Activated T-helper 1 cell treated with anti-CD3 and anti-CD28 coated beads, Interleukin-12 subunit alpha, Interleukin-12 subunit beta, Interleukin-2, Interleukin-4 antibody, amounts not matched to agents 30 ng/mL and 10 ng/mL and 1 ng/mL, durations not matched to agents 14 hours and 24 hours and 36 hours (primary cell): ENCODE measurements around the gene KRTAP12-2. TPM values are rescaled to one million over a fixed set of nuclear protein-coding genes. Genes with fewer than 3 reads are reported as not detected.
"Not testable (repeated sequence)": the region's sequence is repeated elsewhere in the genome, so short reads cannot be mapped to it uniquely, and the experiment has no call there.

Source experiments
- DNase-seq: peaks from one replicate; pipeline ENCODE4 v3.0.0; 2021; ENCODE audit warnings: low spot score
- H3K27ac Mint-ChIP-seq: one replicate; pipeline ENCODE4 v1.8.0; 2021; ENCODE audit warnings: mild to moderate bottlenecking, mixed read lengths
- H3K27me3 Mint-ChIP-seq: one replicate; pipeline ENCODE4 v1.8.0; 2022; ENCODE audit warnings: mild to moderate bottlenecking, moderate library complexity, mixed read lengths; ENCODE audit not compliant: insufficient read depth
- H3K36me3 Mint-ChIP-seq: one replicate; pipeline ENCODE4 v1.8.0; 2021; ENCODE audit warnings: low read depth, mixed read lengths
- H3K4me1 Mint-ChIP-seq: one replicate; pipeline ENCODE4 v1.8.0; 2021; ENCODE audit warnings: low read depth, mixed read lengths
- H3K4me3 Mint-ChIP-seq: one replicate; pipeline ENCODE4 v1.8.0; 2021; ENCODE audit warnings: mild to moderate bottlenecking, moderate library complexity, mixed read lengths
- H3K9me3 Mint-ChIP-seq: one replicate; pipeline ENCODE4 v1.8.0; 2021; ENCODE audit warnings: mixed read lengths
- intact Hi-C: fragments of 100-400 bp; cut with micrococcal nuclease; formaldehyde crosslinking; loops from one replicate; pipeline ENCODE4 v1.15.1; 2024
- total RNA-seq: library from RNA; stranded (reverse); gene quantifications from 2 replicates; pipeline ENCODE4 v1.2.3, GENCODE V29; 2022

KRTAP12-2 gene
- total RNA-seq, 1 donor from 2014 or later, result not detected

DNA sequence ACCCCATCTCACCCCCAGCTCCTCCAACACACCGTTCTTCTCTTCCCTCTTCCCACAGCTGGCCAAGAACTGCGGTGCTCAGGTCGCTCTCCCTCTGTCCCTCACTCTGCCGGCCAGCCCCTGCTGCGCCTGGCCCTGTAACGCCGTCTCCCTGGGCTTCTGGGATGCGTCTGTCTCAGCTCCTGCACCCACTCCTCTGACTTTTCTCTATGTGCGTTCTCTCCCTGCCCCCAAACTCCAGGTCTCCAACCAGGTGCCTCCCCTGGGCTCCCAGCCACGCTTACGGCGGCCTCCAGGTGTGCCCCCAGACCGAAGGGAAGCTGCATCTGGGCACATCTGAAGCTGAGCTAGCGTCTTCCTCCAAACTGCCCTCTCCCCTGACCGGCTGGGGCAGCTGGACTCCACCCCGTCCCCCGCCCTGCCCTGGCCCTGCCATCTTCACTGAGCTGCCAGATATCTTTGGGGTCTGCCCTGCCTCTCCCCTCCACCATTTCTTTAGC, 32.8 kb upstream of the KRTAP12-2 start:
- intact Hi-C loops, result no loop called here
- no peaks in the 10 kb centered on the region for H3K36me3 Mint-ChIP-seq
- no peak for DNase-seq
- no peak overlapping the region for H3K4me3 Mint-ChIP-seq
- H3K27me3 Mint-ChIP-seq, result peaks cover 50% of the 10 kb centered on the region
- no peak overlapping the region for H3K27ac Mint-ChIP-seq
- no peaks in the 10 kb centered on the region for H3K4me1 Mint-ChIP-seq
- no peaks in the 10 kb centered on the region for H3K9me3 Mint-ChIP-seq

DNA sequence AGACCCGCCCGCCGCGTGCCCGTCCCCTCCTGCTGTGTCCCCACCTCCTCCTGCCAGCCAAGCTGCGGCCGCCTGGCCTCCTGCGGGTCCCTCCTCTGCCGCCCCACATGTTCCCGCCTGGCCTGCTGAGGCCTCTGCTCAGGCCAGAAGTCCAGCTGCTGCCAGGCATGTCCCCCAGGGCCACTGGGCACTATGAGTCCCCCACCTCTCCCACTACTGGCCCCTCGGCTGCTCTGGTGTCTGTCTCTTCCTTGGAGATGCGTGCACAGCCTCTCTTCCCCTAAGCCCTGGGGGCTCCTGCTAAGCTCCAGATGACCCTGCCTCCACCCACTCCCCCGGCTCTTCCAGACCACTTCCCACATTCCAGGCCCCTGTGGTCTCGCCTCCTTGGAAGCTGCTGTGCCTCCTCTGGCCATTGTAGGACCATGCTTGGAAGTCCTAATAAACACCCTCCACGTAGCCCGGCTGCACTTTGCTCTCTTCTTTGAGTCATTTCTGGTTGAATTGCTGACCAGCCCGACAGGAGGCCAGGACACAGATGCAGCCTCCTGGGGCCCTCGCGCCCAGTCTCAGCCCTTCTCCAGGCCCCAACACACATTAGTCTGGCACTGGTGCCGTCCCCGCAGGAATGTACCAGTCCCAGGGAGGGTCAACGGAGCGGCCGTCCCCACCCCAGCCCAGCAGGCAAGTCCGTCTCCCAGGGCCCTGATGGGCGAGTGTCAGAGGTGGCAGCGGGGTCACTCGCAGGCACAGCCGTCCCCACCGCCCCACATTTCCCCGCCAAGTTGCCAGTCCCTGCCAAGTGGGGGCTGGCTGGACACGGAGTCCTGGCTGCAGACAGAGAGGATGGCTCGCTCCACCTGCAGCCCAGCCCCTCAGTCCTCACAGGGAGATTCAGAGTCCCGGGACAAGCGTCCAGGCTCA, 31.3 kb upstream of the KRTAP12-2 start:
- Mint-ChIP-seq H3K27ac (no peak overlapping the region), H3K36me3 (no peaks in the 10 kb centered on the region), H3K27me3 (peaks cover 45% of the 10 kb centered on the region), H3K9me3 (peaks cover 12% of the 10 kb centered on the region), H3K4me3 (no peak overlapping the region), H3K4me1 (no peaks in the 10 kb centered on the region)
- intact Hi-C loops, result no loop called here
- DNase-seq, result no peak

DNA sequence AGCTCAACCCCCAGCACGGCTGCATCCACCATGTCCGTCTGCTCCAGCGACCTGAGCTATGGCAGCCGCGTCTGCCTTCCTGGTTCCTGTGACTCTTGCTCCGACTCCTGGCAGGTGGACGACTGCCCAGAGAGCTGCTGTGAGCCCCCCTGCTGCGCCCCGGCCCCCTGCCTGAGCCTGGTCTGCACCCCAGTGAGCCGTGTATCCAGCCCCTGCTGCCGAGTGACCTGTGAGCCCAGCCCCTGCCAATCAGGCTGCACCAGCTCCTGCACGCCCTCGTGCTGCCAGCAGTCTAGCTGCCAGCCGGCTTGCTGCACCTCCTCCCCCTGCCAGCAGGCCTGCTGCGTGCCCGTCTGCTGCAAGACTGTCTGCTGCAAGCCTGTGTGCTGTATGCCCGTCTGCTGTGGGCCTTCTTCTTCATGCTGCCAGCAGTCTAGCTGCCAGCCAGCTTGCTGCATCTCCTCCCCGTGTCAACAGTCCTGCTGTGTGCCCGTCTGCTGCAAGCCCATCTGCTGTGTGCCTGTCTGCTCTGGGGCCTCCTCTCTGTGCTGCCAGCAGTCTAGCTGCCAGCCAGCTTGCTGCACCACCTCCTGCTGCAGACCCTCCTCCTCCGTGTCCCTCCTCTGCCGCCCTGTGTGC, 30.6 kb upstream of the KRTAP12-2 start, which contains the start of gene KRTAP10-12:
TSS of gene KRTAP10-12 (plus strand) at position 1 of the 639 bp plus-strand sequence. CDS start at position 31, 30 bp downstream.
- intact Hi-C loops, H3K4me1 Mint-ChIP-seq, H3K36me3 Mint-ChIP-seq, H3K27ac Mint-ChIP-seq, DNase-seq, H3K4me3 Mint-ChIP-seq: not testable (repeated sequence)
- peaks cover 18% of the 10 kb centered on the region for H3K9me3 Mint-ChIP-seq
- peaks cover 48% of the 10 kb centered on the region for H3K27me3 Mint-ChIP-seq

DNA sequence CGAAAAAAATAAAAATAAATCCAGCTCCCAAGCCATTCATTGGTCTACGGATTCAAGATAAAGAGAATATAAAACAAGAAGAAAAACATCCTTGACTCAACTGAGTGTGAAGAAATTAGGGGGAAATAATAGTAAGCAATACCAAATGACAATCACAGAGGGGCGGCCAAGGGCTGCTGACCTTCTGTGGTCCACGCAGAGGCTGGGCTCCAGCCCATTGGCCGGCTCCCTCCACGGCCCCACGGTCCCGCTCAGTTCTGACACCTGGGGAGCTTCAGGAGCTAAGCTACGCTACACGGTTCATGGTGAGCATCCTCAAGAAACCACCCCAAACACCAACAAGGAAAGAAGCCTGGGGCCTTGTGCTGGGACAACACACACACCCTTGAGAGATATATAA, 29.8 kb upstream of the KRTAP12-2 start:
- intact Hi-C loops, result no loop called here

DNA sequence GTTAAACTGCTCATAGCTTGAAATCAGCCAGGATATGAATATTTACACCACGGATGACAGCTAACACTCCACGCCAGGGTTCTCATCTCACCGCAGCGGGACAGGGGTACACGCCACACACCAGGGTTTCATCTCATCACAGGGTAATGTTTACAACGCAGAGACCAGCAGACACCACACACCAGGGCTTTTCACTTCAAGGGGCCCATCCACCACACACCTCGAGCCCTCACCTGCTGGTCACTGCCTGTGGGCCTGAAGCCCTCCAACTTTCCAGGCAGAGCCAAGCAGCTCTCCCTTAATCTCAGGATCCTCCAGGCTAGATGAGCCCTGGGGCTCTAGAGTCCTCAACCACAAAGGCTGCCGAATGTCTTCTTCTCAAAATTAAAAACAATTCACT, 28.9 kb upstream of the KRTAP12-2 start:
- H3K27ac Mint-ChIP-seq, result no peak overlapping the region

More for the DNA sequence above, 29.8 kb upstream of the KRTAP12-2 start:
- H3K4me1 Mint-ChIP-seq, result no peaks in the 10 kb centered on the region
- no peak overlapping the region for H3K4me3 Mint-ChIP-seq
- no peak overlapping the region for H3K27ac Mint-ChIP-seq
- H3K27me3 Mint-ChIP-seq, result peaks cover 44% of the 10 kb centered on the region
- no peak for DNase-seq
- no peaks in the 10 kb centered on the region for H3K36me3 Mint-ChIP-seq
- peaks cover 19% of the 10 kb centered on the region for H3K9me3 Mint-ChIP-seq

DNA sequence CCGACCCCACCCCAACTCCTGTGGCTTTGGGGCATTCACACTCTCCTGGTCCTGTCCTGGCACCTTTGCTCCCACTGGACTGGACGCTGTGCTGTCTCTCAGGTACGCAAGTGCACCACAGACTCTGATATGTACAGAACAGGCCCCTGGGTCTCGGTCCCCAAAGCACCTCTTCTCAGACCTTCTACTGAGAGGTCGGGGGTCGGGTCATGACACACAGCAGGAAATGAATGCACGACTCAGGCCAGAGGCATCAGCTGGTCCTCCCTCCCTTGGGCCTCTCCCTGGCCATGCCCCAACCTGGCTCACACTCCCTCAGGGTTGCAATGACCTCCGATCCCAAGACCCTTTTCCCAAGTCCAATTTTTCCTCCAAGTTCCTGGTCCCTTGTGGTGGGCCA, 28.5 kb upstream of the KRTAP12-2 start:
- Mint-ChIP-seq H3K27ac (no peak overlapping the region), H3K27me3 (peaks cover 42% of the 10 kb centered on the region), H3K9me3 (peaks cover 19% of the 10 kb centered on the region), H3K4me1 (no peaks in the 10 kb centered on the region), H3K4me3 (no peak overlapping the region), H3K36me3 (no peaks in the 10 kb centered on the region)
- no peak for DNase-seq
- intact Hi-C loops, result no loop called here

More for the DNA sequence above, 28.9 kb upstream of the KRTAP12-2 start:
- H3K27me3 Mint-ChIP-seq, result peaks cover 42% of the 10 kb centered on the region
- H3K9me3 Mint-ChIP-seq, result peaks cover 19% of the 10 kb centered on the region
- DNase-seq, result no peak
- H3K4me3 Mint-ChIP-seq, result no peak overlapping the region
- intact Hi-C loops, result no loop called here
- H3K36me3 Mint-ChIP-seq, result no peaks in the 10 kb centered on the region
- no peaks in the 10 kb centered on the region for H3K4me1 Mint-ChIP-seq

DNA sequence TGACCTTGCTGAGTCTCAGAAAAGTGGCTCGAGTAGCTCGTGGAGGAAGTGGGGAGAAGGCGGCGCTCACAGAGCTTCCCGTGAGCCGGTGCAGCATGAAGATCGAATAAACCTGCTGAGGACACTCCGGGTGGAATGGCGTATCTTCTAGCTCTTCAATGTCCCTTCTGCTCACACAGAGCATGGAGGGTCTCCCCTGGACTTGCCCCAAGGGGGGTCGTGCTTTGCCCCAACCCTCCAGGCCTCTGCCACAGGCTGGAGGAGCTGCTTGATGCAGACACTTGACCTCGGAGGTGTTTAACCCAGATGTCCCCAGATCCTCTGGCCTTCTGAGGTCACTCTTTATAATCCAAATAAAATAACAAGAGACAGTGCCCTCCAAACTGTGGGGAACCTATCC, 28.0 kb upstream of the KRTAP12-2 start:
- Mint-ChIP-seq H3K4me1 (no peaks in the 10 kb centered on the region), H3K9me3 (peaks cover 19% of the 10 kb centered on the region), H3K36me3 (no peaks in the 10 kb centered on the region), H3K27me3 (peaks cover 43% of the 10 kb centered on the region), H3K4me3 (no peak overlapping the region), H3K27ac (no peak overlapping the region)
- no peak for DNase-seq
- intact Hi-C loops, result no loop called here

DNA sequence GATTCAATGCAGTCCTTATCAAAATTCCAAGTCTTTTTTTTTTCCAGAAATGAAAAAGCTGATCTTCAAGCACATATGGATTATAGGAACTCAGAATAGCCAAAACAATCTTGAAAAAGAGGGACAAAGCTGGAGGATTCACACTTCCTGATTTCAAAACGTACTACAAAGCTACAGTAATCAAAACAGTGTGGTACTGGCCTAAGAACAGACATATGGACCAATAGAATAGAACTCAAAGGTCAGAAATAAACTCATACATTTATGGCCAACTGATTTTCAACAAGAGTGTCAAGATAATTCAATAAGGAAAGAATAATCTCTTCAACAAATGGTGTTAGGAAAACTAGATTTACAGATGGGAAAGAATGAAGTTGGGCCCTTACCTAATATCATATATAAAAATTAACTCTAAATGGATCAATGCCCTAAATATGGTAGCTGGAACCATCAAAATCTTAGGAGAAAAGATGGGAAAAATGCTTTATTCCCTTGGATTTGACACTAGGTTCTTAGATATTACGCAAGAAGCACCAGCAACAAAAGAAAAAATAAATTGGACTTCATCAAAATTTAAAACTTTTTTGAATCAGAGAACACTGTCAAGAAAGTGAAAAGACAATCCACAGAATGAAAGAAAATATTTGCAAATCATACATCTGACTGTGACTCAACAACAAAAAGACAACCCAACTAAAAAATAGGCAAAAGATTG, 26.2 kb upstream of the KRTAP12-2 start:
- intact Hi-C loops, result no loop called here
- Mint-ChIP-seq H3K27ac (no peak overlapping the region), H3K4me1 (no peaks in the 10 kb centered on the region), H3K36me3 (no peaks in the 10 kb centered on the region), H3K9me3 (peaks cover 19% of the 10 kb centered on the region), H3K4me3 (no peak overlapping the region), H3K27me3 (peaks cover 35% of the 10 kb centered on the region)
- DNase-seq, result no peak

DNA sequence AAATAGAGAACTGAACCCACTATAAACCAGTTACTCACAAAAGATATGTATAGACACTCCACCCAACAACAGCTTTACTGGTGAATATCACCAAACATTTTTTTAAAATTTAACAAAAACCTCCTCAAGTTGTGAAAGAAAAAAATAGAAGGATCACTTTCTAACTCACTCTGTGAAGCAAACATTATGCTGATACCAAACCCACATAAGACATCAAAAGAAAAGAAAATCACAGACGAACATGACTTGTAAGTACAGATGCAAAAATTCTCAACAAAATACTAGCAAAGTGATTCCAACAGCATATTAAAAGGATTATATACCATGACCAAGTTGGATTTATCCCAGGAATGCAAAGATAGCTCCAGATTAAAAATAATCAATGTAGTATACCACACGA, 25.0 kb upstream of the KRTAP12-2 start:
- Mint-ChIP-seq H3K9me3 (peaks cover 19% of the 10 kb centered on the region), H3K4me3 (no peak overlapping the region), H3K27me3 (peaks cover 28% of the 10 kb centered on the region), H3K36me3 (no peaks in the 10 kb centered on the region), H3K4me1 (peaks cover 8% of the 10 kb centered on the region), H3K27ac (no peak overlapping the region)
- intact Hi-C loops, result no loop called here
- no peak for DNase-seq

DNA sequence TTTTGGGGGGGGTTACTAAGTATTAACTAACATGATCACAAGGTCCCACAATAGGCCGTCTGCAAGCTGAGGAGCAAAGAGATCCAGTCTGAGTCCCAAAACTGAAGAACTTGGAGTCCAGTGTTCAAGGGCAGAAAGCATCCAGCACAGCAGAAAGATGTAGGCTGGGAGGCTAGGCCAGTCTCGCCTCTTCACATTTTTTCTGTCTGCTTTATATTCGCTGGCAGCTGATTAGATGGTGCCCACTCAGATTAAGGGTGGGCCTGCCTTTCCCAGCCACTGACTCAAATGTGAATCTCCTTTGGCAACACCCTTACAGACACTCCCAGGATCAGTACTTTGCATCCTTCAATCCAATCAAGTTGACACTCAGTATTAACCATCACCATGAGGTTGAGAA, 23.0 kb upstream of the KRTAP12-2 start:
- Mint-ChIP-seq H3K27me3 (peaks cover 18% of the 10 kb centered on the region), H3K4me1 (peaks cover 19% of the 10 kb centered on the region), H3K9me3 (peaks cover 19% of the 10 kb centered on the region)
- H3K36me3 Mint-ChIP-seq, intact Hi-C loops, H3K27ac Mint-ChIP-seq, H3K4me3 Mint-ChIP-seq, DNase-seq: not testable (repeated sequence)

DNA sequence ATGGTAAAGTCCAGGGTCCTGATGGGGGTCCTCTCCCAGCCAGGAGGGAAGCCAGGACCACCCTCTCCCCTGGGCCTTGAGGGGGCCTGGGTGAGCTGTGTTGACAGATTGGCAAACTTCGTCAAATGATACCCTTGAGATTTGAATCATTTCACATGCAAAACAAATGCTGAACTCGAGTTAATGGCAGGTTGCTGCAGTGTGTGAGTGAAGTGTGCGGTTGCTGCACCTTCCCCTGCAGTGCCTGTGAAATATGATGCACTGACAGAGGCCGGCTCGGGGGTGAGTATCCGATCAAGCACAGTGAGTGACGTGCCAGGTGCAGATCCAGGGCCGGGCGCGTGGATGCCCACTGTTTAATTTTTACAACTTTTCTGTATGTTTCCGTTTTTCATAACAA, 20.9 kb upstream of the KRTAP12-2 start:
- no peak for DNase-seq
- Mint-ChIP-seq H3K4me1 (peaks cover 19% of the 10 kb centered on the region), H3K9me3 (peaks cover 4% of the 10 kb centered on the region), H3K36me3 (no peaks in the 10 kb centered on the region), H3K27me3 (peaks cover 15% of the 10 kb centered on the region), H3K4me3 (no peak overlapping the region), H3K27ac (no peak overlapping the region)
- intact Hi-C loops, result no loop called here

DNA sequence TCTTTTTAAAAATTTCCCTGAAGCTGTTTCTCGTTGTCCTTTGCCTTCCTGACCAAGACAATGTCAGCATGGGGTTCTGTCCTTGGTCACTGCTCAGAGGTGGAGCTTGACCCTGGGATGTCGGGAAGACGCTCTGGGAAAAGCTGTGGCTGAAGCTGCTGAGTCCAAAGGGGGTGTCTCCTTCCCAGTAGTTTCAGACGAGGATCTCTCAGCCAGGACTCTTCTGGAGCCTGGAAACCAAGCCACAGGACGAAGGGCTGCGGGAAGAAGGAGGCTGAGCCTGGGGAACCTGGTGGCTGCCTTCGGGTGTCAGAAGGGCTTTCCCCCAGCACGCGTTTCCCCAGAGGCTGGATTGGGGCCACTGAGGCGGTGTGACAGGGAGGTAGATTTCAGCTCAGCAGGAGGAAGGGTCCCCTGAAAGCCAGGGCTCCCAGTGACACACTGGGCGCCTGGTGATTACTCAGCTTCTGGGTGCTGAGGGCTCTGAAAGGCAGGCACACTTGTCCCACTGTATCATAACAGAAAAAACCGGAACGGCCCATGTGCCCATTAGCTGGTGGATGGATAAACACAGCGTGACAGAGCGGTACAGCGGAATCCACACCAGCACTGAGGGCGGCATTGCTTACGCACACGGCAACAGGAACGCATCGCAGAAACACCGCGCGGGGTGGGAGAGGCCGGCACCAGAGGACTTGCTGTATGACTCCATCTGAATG, 20.3 kb upstream of the KRTAP12-2 start:
- Mint-ChIP-seq H3K4me3 (no peak overlapping the region), H3K9me3 (no peaks in the 10 kb centered on the region), H3K27me3 (peaks cover 21% of the 10 kb centered on the region), H3K27ac (no peak overlapping the region), H3K36me3 (no peaks in the 10 kb centered on the region), H3K4me1 (peaks cover 19% of the 10 kb centered on the region)
- intact Hi-C loops, result no loop called here
- DNase-seq, result no peak
